ENCODE results near the gene CA10. TPM values are rescaled to one million over a fixed set of nuclear protein-coding genes. Genes with fewer than 3 reads are reported as not detected.

CA10 gene
- total RNA-seq, 2 experiments from 2014 or later = not detected

- Mint-ChIP-seq H3K27ac (no peak overlapping the region), H3K27me3 (peaks cover 3% of the 10 kb centered on the region), H3K4me1 (no peaks in the 10 kb centered on the region), H3K4me3 (no peak overlapping the region), H3K36me3 (ENCODE audit: low read depth) (no peaks in the 10 kb centered on the region), H3K9me3 (no peaks in the 10 kb centered on the region)
- CTCF ChIA-PET = no interaction called here
- POLR2A ChIA-PET = no interaction called here
- DNase-seq = no peak
Observed at GRCh38 chr17:51684214-51684613, 474.3 kb downstream of the CA10 start.

- CTCF ChIA-PET = no interaction called here
- POLR2A ChIA-PET = no interaction called here
- H3K36me3 Mint-ChIP-seq (ENCODE audit: low read depth) = no peaks in the 10 kb centered on the region
- peaks cover 3% of the 10 kb centered on the region for H3K27me3 Mint-ChIP-seq
- no peaks in the 10 kb centered on the region for H3K4me1 Mint-ChIP-seq
- no peak overlapping the region for H3K4me3 Mint-ChIP-seq
- no peaks in the 10 kb centered on the region for H3K9me3 Mint-ChIP-seq
- H3K27ac Mint-ChIP-seq = no peak overlapping the region
- no peak for DNase-seq
Observed at GRCh38 chr17:51683291-51683690, 475.2 kb downstream of the CA10 start.

GRCh38 chr17:51682115-51682514 is 476.4 kb downstream of the CA10 start:
- no peak overlapping the region for H3K27ac Mint-ChIP-seq
- DNase-seq = no peak
- H3K9me3 Mint-ChIP-seq = no peaks in the 10 kb centered on the region
- CTCF ChIA-PET = no interaction called here
- H3K27me3 Mint-ChIP-seq = peaks cover 3% of the 10 kb centered on the region
- H3K4me3 Mint-ChIP-seq = no peak overlapping the region
- H3K36me3 Mint-ChIP-seq (ENCODE audit: low read depth) = no peaks in the 10 kb centered on the region
- no peaks in the 10 kb centered on the region for H3K4me1 Mint-ChIP-seq
- POLR2A ChIA-PET = no interaction called here

GRCh38 chr17:51677875-51678274 is 480.6 kb downstream of the CA10 start:
- Mint-ChIP-seq H3K4me3 (no peak overlapping the region), H3K4me1 (no peaks in the 10 kb centered on the region), H3K9me3 (no peaks in the 10 kb centered on the region), H3K27ac (no peak overlapping the region), H3K27me3 (peaks cover 1% of the 10 kb centered on the region), H3K36me3 (ENCODE audit: low read depth) (no peaks in the 10 kb centered on the region)
- ChIA-PET CTCF (no interaction called here), POLR2A (no interaction called here)
- DNase-seq = no peak

GRCh38 chr17:51676691-51677487 is 481.6 kb downstream of the CA10 start:
- Mint-ChIP-seq H3K27ac (no peak overlapping the region), H3K9me3 (no peaks in the 10 kb centered on the region), H3K4me1 (no peaks in the 10 kb centered on the region), H3K4me3 (no peak overlapping the region), H3K27me3 (no peaks in the 10 kb centered on the region), H3K36me3 (ENCODE audit: low read depth) (no peaks in the 10 kb centered on the region)
- POLR2A ChIA-PET = no interaction called here
- no peak for DNase-seq
- CTCF ChIA-PET = no interaction called here

GRCh38 chr17:51674579-51675255 is 483.8 kb downstream of the CA10 start:
- Mint-ChIP-seq H3K27ac (no peak overlapping the region), H3K36me3 (ENCODE audit: low read depth) (no peaks in the 10 kb centered on the region), H3K4me1 (no peaks in the 10 kb centered on the region), H3K4me3 (no peak overlapping the region), H3K9me3 (no peaks in the 10 kb centered on the region), H3K27me3 (no peaks in the 10 kb centered on the region)
- POLR2A ChIA-PET = no interaction called here
- DNase-seq = no peak
- CTCF ChIA-PET = no interaction called here

- ChIA-PET CTCF (no interaction called here), POLR2A (no interaction called here)
- DNase-seq = no peak
- H3K27me3 Mint-ChIP-seq = no peaks in the 10 kb centered on the region
- no peaks in the 10 kb centered on the region for H3K9me3 Mint-ChIP-seq
- H3K27ac Mint-ChIP-seq = no peak overlapping the region
- H3K4me3 Mint-ChIP-seq = no peak overlapping the region
- H3K4me1 Mint-ChIP-seq = peaks cover 1% of the 10 kb centered on the region
- no peaks in the 10 kb centered on the region for H3K36me3 Mint-ChIP-seq (ENCODE audit: low read depth)
Observed at GRCh38 chr17:51673070-51673469, 485.4 kb downstream of the CA10 start.

GRCh38 chr17:51672065-51672464 is 486.4 kb downstream of the CA10 start:
- no peaks in the 10 kb centered on the region for H3K27me3 Mint-ChIP-seq
- ChIA-PET CTCF (no interaction called here), POLR2A (no interaction called here)
- no peaks in the 10 kb centered on the region for H3K9me3 Mint-ChIP-seq
- no peak overlapping the region for H3K4me3 Mint-ChIP-seq
- DNase-seq = no peak
- H3K4me1 Mint-ChIP-seq = peaks cover 6% of the 10 kb centered on the region
- H3K36me3 Mint-ChIP-seq (ENCODE audit: low read depth) = no peaks in the 10 kb centered on the region
- no peak overlapping the region for H3K27ac Mint-ChIP-seq

GRCh38 chr17:51670899-51671298 is 487.6 kb downstream of the CA10 start:
- no peaks in the 10 kb centered on the region for H3K36me3 Mint-ChIP-seq (ENCODE audit: low read depth)
- H3K4me3 Mint-ChIP-seq = no peak overlapping the region
- POLR2A ChIA-PET = no interaction called here
- CTCF ChIA-PET = no interaction called here
- H3K27me3 Mint-ChIP-seq = peaks cover 2% of the 10 kb centered on the region
- no peaks in the 10 kb centered on the region for H3K9me3 Mint-ChIP-seq
- H3K4me1 Mint-ChIP-seq = peaks cover 6% of the 10 kb centered on the region
- H3K27ac Mint-ChIP-seq = no peak overlapping the region
- no peak for DNase-seq

- ChIA-PET POLR2A (no interaction called here), CTCF (no interaction called here)
- H3K36me3 Mint-ChIP-seq (ENCODE audit: low read depth) = no peaks in the 10 kb centered on the region
- no peak for DNase-seq
- peaks cover 3% of the 10 kb centered on the region for H3K27me3 Mint-ChIP-seq
- H3K4me3 Mint-ChIP-seq = no peak overlapping the region
- no peaks in the 10 kb centered on the region for H3K9me3 Mint-ChIP-seq
- no peak overlapping the region for H3K27ac Mint-ChIP-seq
- H3K4me1 Mint-ChIP-seq = peaks cover 6% of the 10 kb centered on the region
Observed at GRCh38 chr17:51668963-51669246, 489.6 kb downstream of the CA10 start.

- ChIA-PET POLR2A (no interaction called here), CTCF (interaction anchor here (0.7 kb wide), 1 partner anchor 10 kb away, joined by 3 read pairs; no protein-coding TSS in a partner anchor)
- no peak overlapping the region for H3K27ac Mint-ChIP-seq
- no peak overlapping the region for H3K4me3 Mint-ChIP-seq
- no peak for DNase-seq
- H3K9me3 Mint-ChIP-seq = no peaks in the 10 kb centered on the region
- H3K4me1 Mint-ChIP-seq = peaks cover 6% of the 10 kb centered on the region
- H3K36me3 Mint-ChIP-seq (ENCODE audit: low read depth) = no peaks in the 10 kb centered on the region
- H3K27me3 Mint-ChIP-seq = peaks cover 6% of the 10 kb centered on the region
Observed at GRCh38 chr17:51668155-51668962, 490.2 kb downstream of the CA10 start.

- DNase-seq = no peak
- Mint-ChIP-seq H3K9me3 (no peaks in the 10 kb centered on the region), H3K27me3 (peaks cover 9% of the 10 kb centered on the region), H3K36me3 (ENCODE audit: low read depth) (no peaks in the 10 kb centered on the region), H3K4me3 (no peak overlapping the region), H3K4me1 (peaks cover 6% of the 10 kb centered on the region), H3K27ac (no peak overlapping the region)
- CTCF ChIA-PET = interaction anchor here (0.7 kb wide), 1 partner anchor 9 kb away, joined by 3 read pairs; no protein-coding TSS in a partner anchor
- POLR2A ChIA-PET = no interaction called here
Observed at GRCh38 chr17:51667706-51668083, 490.8 kb downstream of the CA10 start.

- no peak for DNase-seq
Observed at GRCh38 chr17:51666971-51667705, 491.4 kb downstream of the CA10 start.

More at GRCh38 chr17:51666971-51667705, 491.4 kb downstream of the CA10 start:
- no peak overlapping the region for H3K4me3 Mint-ChIP-seq
- peaks cover 9% of the 10 kb centered on the region for H3K27me3 Mint-ChIP-seq
- CTCF ChIA-PET = no interaction called here
- H3K4me1 Mint-ChIP-seq = peaks cover 6% of the 10 kb centered on the region
- H3K9me3 Mint-ChIP-seq = no peaks in the 10 kb centered on the region
- no peaks in the 10 kb centered on the region for H3K36me3 Mint-ChIP-seq (ENCODE audit: low read depth)
- POLR2A ChIA-PET = no interaction called here
- no peak overlapping the region for H3K27ac Mint-ChIP-seq

Measured in activated CD4-positive, alpha-beta T cell treated with anti-CD3 and anti-CD28 coated beads, Interleukin-2, amount 10 ng/mL, durations not matched to agents 7 days and 5 days (primary cell).